SK-N-MC (cell line): ENCODE data around the gene DCBLD2.

Experiments
- DNase-seq: peaks from one replicate; pipeline ENCODE4 v3.0.0-alpha.2; 2011; ENCODE audit warnings: low read depth, low spot score
- H3K27ac ChIP-seq: fragments of 200-600 bp; sonication (generic); 2 replicates; pipeline ENCODE4 v1.5.1; 2016; ENCODE audit warnings: mixed run types
- H3K36me3 ChIP-seq: fragments of 200-600 bp; sonication (generic); 2 replicates; pipeline ENCODE4 v1.6.1; 2017; ENCODE audit warnings: antibody characterized with exemption, low read length, mixed read lengths; ENCODE audit not compliant: insufficient read depth
- H3K4me3 ChIP-seq: fragments of 200-600 bp; sonication (generic); 2 replicates; pipeline ENCODE4 v1.5.1; 2016
- H3K9ac ChIP-seq: fragments of 200-600 bp; sonication (generic); 2 replicates; pipeline ENCODE4 v1.8.0; 2017; ENCODE audit warnings: mixed run types, mixed read lengths; ENCODE audit not compliant: insufficient read length
- H3K9me3 ChIP-seq: fragments of 200-600 bp; sonication (generic); 2 replicates; pipeline ENCODE4 v1.6.1; 2017; ENCODE audit warnings: low read depth, mild to moderate bottlenecking, antibody characterized with exemption, low read length, moderate library complexity, mixed read lengths
- EZH2 ChIP-seq: fragments of 200-600 bp; sonication (generic); IDR thresholded peaks from one replicate; pipeline ENCODE4 v1.6.1; 2017; ENCODE audit warnings: antibody characterized with exemption
- FOXP2 ChIP-seq: optimal IDR thresholded peaks from 2 replicates; pipeline ENCODE3; 2011; ENCODE audit warnings: mild to moderate bottlenecking, moderate library complexity; ENCODE audit not compliant: insufficient read depth; ENCODE audit errors: extremely low read length, control extremely low read depth
- POLR2AphosphoS5 ChIP-seq: IDR thresholded peaks from 2 replicates; pipeline ENCODE4 v1.6.1; 2012; ENCODE audit warnings: mild to moderate bottlenecking, low read depth, low read length, borderline replicate concordance

The DCBLD2 gene

DNA sequence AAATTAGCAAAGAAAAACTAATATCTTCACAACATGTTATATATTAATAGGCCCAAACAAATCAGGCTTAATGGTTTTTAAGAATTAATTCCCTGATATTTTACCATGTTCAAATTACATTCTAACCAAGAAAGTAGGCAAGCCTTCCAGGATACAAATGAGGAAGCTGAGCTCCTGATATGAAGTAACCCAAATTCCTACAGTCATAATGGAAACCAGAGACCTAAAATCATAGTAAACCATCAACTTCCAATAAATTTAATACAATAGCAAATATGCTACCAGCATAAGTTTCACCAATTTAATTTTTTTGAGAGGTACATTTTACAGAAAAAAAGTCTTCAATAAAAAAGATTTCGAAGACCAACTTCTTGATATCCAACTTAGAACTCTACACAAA lies 3.8 kb downstream of the DCBLD2 start:
- no peaks in the 10 kb centered on the region for H3K9me3 ChIP-seq
- H3K36me3 ChIP-seq = no peaks in the 10 kb centered on the region
- TF ChIP-seq EZH2 = no peak
- TF ChIP-seq POLR2AphosphoS5 = no peak
- TF ChIP-seq FOXP2 = no peak
- no peak overlapping the region for H3K9ac ChIP-seq
- DNase-seq = no peak
- peak overlapping the region; percentile 3; the same call in 1 of the 2 replicates for H3K4me3 ChIP-seq
- no peak overlapping the region for H3K27ac ChIP-seq

DNA sequence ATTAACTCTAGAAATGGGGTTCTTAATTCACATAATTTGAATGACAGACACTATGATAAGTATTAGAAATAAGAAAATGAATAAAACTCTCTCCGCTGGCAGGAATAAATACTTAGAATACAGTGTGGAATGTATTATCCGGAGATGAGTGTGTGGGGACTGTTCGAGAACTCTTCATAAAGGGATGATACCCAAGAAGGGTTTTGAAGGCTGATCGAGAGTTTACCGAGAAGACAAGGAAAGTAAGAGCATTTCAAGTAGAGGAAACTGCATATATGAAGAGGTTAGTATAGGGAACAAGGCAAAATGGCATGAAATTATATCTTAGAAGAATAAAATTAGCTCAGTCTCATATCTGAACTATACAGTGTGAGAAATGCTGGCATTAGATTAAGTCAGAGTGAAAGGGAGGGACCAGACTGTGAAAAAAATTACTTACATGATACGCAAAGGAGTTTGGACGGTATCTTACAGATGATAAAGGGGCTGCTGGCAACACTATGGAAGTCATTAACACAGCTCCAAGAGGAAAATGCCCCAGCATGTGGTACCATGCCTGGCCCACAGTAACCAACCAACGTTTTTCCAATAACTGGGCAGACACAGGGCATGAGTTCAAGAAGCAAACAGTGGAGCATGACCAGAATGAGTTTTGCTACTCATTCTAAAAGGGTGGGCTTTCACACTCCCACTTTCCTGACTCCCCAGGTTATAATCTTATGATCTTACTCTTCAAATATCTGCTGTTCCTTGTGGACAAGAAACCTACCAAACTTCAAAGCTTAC lies 6.5 kb downstream of the DCBLD2 start:
- no peak for DNase-seq
- Histone ChIP-seq H3K9ac (no peak overlapping the region), H3K4me3 (no peak overlapping the region), H3K9me3 (no peaks in the 10 kb centered on the region), H3K27ac (no peak overlapping the region), H3K36me3 (no peaks in the 10 kb centered on the region)
- no peak for TF ChIP-seq FOXP2
- TF ChIP-seq POLR2AphosphoS5 = no peak
- TF ChIP-seq EZH2 = no peak

- no peak for TF ChIP-seq EZH2
- TF ChIP-seq POLR2AphosphoS5 = no peak
- Histone ChIP-seq H3K4me3 (no peak overlapping the region), H3K9me3 (no peaks in the 10 kb centered on the region), H3K9ac (no peak overlapping the region), H3K27ac (no peak overlapping the region), H3K36me3 (no peaks in the 10 kb centered on the region)
- DNase-seq = no peak
Observed at GRCh38 chr3:98893740-98894139, 7.8 kb downstream of the DCBLD2 start.

GRCh38 chr3:98892263-98892662 lies 9.2 kb downstream of the DCBLD2 start:
- H3K9ac ChIP-seq = no peak overlapping the region

DNA sequence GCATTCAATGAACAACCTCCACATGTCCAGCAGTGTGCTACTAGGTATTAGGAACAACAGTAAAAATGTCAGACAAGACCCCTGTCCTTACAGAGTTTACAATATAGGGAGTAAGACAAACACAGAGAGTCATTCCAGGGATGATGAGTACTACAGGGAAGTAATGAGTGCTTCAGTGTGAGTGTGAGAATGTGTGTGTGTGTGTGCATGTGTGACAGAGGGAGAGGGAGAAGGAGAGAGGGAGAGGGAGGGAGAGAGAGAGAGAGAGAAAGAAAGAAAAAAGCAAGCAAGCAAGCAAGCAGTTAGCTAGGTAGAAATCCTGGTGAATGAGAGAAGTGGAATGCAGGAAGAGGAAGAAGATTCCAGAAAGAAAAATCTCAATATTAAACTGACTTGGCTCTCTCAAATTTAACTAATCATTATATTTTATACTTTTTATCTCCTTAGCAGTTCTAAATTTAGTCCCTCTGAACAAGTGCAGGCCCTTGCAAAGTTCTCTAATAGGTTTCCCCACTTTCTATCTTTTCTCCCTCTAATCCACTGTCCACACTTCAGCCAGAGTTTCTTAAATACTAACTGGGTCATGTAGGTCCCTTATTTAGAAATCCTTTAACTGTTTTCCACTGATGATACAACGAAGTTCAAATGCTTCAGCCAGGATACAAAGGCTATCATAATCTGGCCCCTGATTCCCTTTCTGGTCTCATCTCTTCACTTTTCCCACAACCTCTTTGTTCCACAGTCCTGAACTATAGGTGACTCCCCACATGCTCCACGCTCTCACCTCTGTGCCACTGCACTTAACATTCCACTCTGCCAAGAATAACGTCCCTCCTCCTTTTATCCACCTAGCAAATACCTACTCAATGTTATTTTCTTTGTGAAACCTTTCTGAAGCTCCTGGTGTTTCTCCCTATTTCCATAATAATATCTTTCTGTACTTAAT lies 10.3 kb downstream of the DCBLD2 start:
- no peak overlapping the region for H3K27ac ChIP-seq
- H3K4me3 ChIP-seq = no peak overlapping the region
- no peak overlapping the region for H3K9ac ChIP-seq
- no peak for DNase-seq
- H3K9me3 ChIP-seq = no peaks in the 10 kb centered on the region
- TF ChIP-seq FOXP2 = no peak
- no peak for TF ChIP-seq POLR2AphosphoS5
- no peak for TF ChIP-seq EZH2
- no peaks in the 10 kb centered on the region for H3K36me3 ChIP-seq

More at GRCh38 chr3:98892263-98892662, 9.2 kb downstream of the DCBLD2 start:
- H3K36me3 ChIP-seq = no peaks in the 10 kb centered on the region
- no peaks in the 10 kb centered on the region for H3K9me3 ChIP-seq
- DNase-seq = no peak
- H3K27ac ChIP-seq = no peak overlapping the region
- no peak overlapping the region for H3K4me3 ChIP-seq
- TF ChIP-seq EZH2 = no peak
- no peak for TF ChIP-seq POLR2AphosphoS5
- no peak for TF ChIP-seq FOXP2

GRCh38 chr3:98890181-98890835 lies 11.2 kb downstream of the DCBLD2 start:
- no peak for TF ChIP-seq FOXP2
- no peak for TF ChIP-seq POLR2AphosphoS5
- TF ChIP-seq EZH2 = no peak
- Histone ChIP-seq H3K9me3 (no peaks in the 10 kb centered on the region), H3K4me3 (no peak overlapping the region), H3K27ac (no peak overlapping the region), H3K36me3 (no peaks in the 10 kb centered on the region), H3K9ac (no peak overlapping the region)
- DNase-seq = no peak

- no peak for DNase-seq
- no peaks in the 10 kb centered on the region for H3K36me3 ChIP-seq
- H3K9me3 ChIP-seq = no peaks in the 10 kb centered on the region
- no peak overlapping the region for H3K9ac ChIP-seq
- TF ChIP-seq POLR2AphosphoS5 (no peak), EZH2 (no peak), FOXP2 (no peak)
- peak overlapping the region; percentile 76; the same call in 1 of the 2 replicates for H3K27ac ChIP-seq
- no peak overlapping the region for H3K4me3 ChIP-seq
Observed at GRCh38 chr3:98887684-98888083, 13.8 kb downstream of the DCBLD2 start.

GRCh38 chr3:98886525-98886924 lies 15.0 kb downstream of the DCBLD2 start:
- Histone ChIP-seq H3K27ac (peak overlapping the region; percentile 94), H3K9ac (peak overlapping the region; percentile 49), H3K36me3 (peaks cover 4% of the 10 kb centered on the region), H3K4me3 (peak overlapping the region; percentile 75), H3K9me3 (no peaks in the 10 kb centered on the region)
- no peak for TF ChIP-seq FOXP2
- TF ChIP-seq POLR2AphosphoS5 = no peak
- TF ChIP-seq EZH2 = no peak
- DNase-seq = no peak
